Esophagus squamous epithelium (tissue), 5 donors: ENCODE results near the gene HSBP1. TPM values are rescaled to one million over a fixed set of nuclear protein-coding genes. Genes with fewer than 3 reads are reported as not detected.

Experiments used
- DNase-seq: peaks from one replicate; lab custom pipeline; 2025; lab: John Stamatoyannopoulos, UW
- H3K27ac ChIP-seq, 4 donors: fragments of 200-600 bp; sonication (generic); one replicate each; pipeline ENCODE4 v1.5.1; 2016 to 2019; ENCODE audit warnings: mild to moderate bottlenecking in 1 of 4
- H3K27me3 ChIP-seq, 4 donors: fragments of 200-600 bp; sonication (generic); 1 replicate in 3 of 4; 2 replicates in 1 of 4; pipeline versions ENCODE4 v1.5.1 to v1.6.0; 2017 to 2021; ENCODE audit warnings: antibody characterized with exemption in 1 of 4
- H3K36me3 ChIP-seq, 3 donors: fragments of 200-600 bp; sonication (generic); one replicate each; pipeline ENCODE4 v1.5.1; 2016 to 2019
- H3K4me1 ChIP-seq, 3 donors: fragments of 200-600 bp; sonication (generic); one replicate each; pipeline ENCODE4 v1.5.1; 2017 to 2019
- H3K4me3 ChIP-seq, 4 donors: fragments of 200-600 bp; sonication (generic); 1 replicate in 3 of 4; 2 replicates in 1 of 4; pipeline ENCODE4 v1.5.1; 2016 to 2019; ENCODE audit warnings: mild to moderate bottlenecking in 2 of 4, moderate library complexity in 1 of 4
- H3K9me3 ChIP-seq, 3 donors: fragments of 200-600 bp; sonication (generic); one replicate each; pipeline ENCODE4 v1.5.1; 2016 to 2019
- CTCF ChIP-seq, 6 experiments: fragments of 450-650 bp in 4 of 6; fragments of 200-600 bp in 2 of 6; sonication (generic) in 2 of 6; IDR thresholded peaks; one replicate each; pipeline ENCODE4 v1.5.1; 2016 to 2019; ENCODE audit warnings: antibody characterized with exemption in 6 of 6, mild to moderate bottlenecking in 4 of 6, moderate library complexity in 4 of 6
- POLR2A ChIP-seq, 4 donors: fragments of 450-650 bp; IDR thresholded peaks; one replicate each; pipeline ENCODE4 v1.6.1; 2017; ENCODE audit warnings: antibody characterized with exemption in 4 of 4, mild to moderate bottlenecking in 4 of 4, moderate library complexity in 3 of 4
- WGBS, 2 donors: methylation state at CpG; one replicate each; pipeline ENCODE4 v1.1.5; 2018; 5-methylcytosine and 5-hydroxymethylcytosine counted together
- intact Hi-C: fragments of 100-400 bp; cut with DNase I; formaldehyde crosslinking; loops from one replicate; pipeline ENCODE4 v1.15.0; 2022
- total RNA-seq, 4 donors: library from RNA; depleted of rRNA; stranded (reverse); fragments of >200 nt; gene quantifications; one replicate each; pipeline ENCODE4 v1.1.0, GENCODE V29; 2016
- donor health status: DM: yes; HTN: yes; CAD: no.

HSBP1 gene
- total RNA-seq, 4 donors from 2014 or later, result 18.2 to 32.4 (median 23.3) TPM

GRCh38 chr16:83854420-83854819, 46.6 kb downstream of the HSBP1 start:
- no peak for DNase-seq
- no peaks in the 10 kb centered on the region for H3K9me3 ChIP-seq
- H3K4me3 ChIP-seq, result no peak overlapping the region
- H3K27me3 ChIP-seq, result peaks cover 0 to 9% (median 0%) of the 10 kb centered on the region in 4 donors
- no peak overlapping the region for H3K27ac ChIP-seq
- no peak for TF ChIP-seq CTCF (IDR thresholded peaks at IDR 0.05)
- TF ChIP-seq POLR2A (IDR thresholded peaks at IDR 0.05), result no peak
- 75 to 84% methylated on average over 9 of the region's 9 CpGs for WGBS, 2 donors
- no peaks in the 10 kb centered on the region for H3K36me3 ChIP-seq
- intact Hi-C loops, result no loop called here
- H3K4me1 ChIP-seq, result no peaks in the 10 kb centered on the region

GRCh38 chr16:83856792-83857191, 49.0 kb downstream of the HSBP1 start:
- WGBS, 2 donors, result 38 to 62% methylated on average over 4 of the region's 4 CpGs
- DNase-seq, result no peak
- H3K27ac ChIP-seq, result no peak overlapping the region

GRCh38 chr16:83859265-83859664, 51.5 kb downstream of the HSBP1 start:
- TF ChIP-seq POLR2A (IDR thresholded peaks at IDR 0.05) (no peak), CTCF (IDR thresholded peaks at IDR 0.05) (no peak)
- Histone ChIP-seq H3K27ac (no peak overlapping the region), H3K27me3 (no peaks in the 10 kb centered on the region), H3K9me3 (no peaks in the 10 kb centered on the region), H3K36me3 (no peaks in the 10 kb centered on the region), H3K4me3 (no peak overlapping the region), H3K4me1 (no peaks in the 10 kb centered on the region)
- WGBS, 2 donors, result 62 to 79% methylated on average over 8 of the region's 8 CpGs
- intact Hi-C loops, result no loop called here
- no peak for DNase-seq

More at GRCh38 chr16:83856792-83857191, 49.0 kb downstream of the HSBP1 start:
- TF ChIP-seq CTCF (IDR thresholded peaks at IDR 0.05) (no peak), POLR2A (IDR thresholded peaks at IDR 0.05) (no peak)
- no peak overlapping the region for H3K4me3 ChIP-seq
- H3K27me3 ChIP-seq, result no peaks in the 10 kb centered on the region
- H3K9me3 ChIP-seq, result no peaks in the 10 kb centered on the region
- no peaks in the 10 kb centered on the region for H3K36me3 ChIP-seq
- H3K4me1 ChIP-seq, result no peaks in the 10 kb centered on the region
- intact Hi-C loops, result no loop called here

- no peak for DNase-seq
- Histone ChIP-seq H3K36me3 (no peaks in the 10 kb centered on the region), H3K27ac (no peak overlapping the region), H3K4me1 (no peaks in the 10 kb centered on the region), H3K27me3 (no peaks in the 10 kb centered on the region), H3K9me3 (no peaks in the 10 kb centered on the region), H3K4me3 (no peak overlapping the region)
- intact Hi-C loops, result no loop called here
- no peak for TF ChIP-seq POLR2A (IDR thresholded peaks at IDR 0.05)
- no peak for TF ChIP-seq CTCF (IDR thresholded peaks at IDR 0.05)
- 51 to 63% methylated on average over 7 of the region's 7 CpGs for WGBS, 2 donors
Measured at GRCh38 chr16:83862661-83863060, 54.9 kb downstream of the HSBP1 start.

GRCh38 chr16:83863682-83864081, 55.9 kb downstream of the HSBP1 start:
- TF ChIP-seq CTCF (IDR thresholded peaks at IDR 0.05) (no peak), POLR2A (IDR thresholded peaks at IDR 0.05) (no peak)
- 75 to 100% methylated on average over 1 of the region's 1 CpG for WGBS, 2 donors
- no peak overlapping the region for H3K27ac ChIP-seq
- H3K4me1 ChIP-seq, result no peaks in the 10 kb centered on the region
- DNase-seq, result no peak
- no peaks in the 10 kb centered on the region for H3K36me3 ChIP-seq
- H3K9me3 ChIP-seq, result no peaks in the 10 kb centered on the region
- no peaks in the 10 kb centered on the region for H3K27me3 ChIP-seq
- intact Hi-C loops, result no loop called here
- H3K4me3 ChIP-seq, result no peak overlapping the region

Other genes with a start within 250 kb of the HSBP1 start
- gene MLYCD, start 91.1 kb downstream of the HSBP1 start, total RNA-seq, result 1 to 10 TPM; 2.7 to 8.6 (median 2.9) TPM
- 10 to 100 TPM in 2 of 4 donors, 1 to 10 TPM in 2; 5.0 to 27.6 (median 11.1) TPM for gene OSGIN1, start 145.3 kb downstream of the HSBP1 start, total RNA-seq
- gene NECAB2, start 160.3 kb downstream of the HSBP1 start, total RNA-seq, result not detected
- not detected for gene SLC38A8, start 234.8 kb downstream of the HSBP1 start, total RNA-seq